GM12878 (cell line): ENCODE results near the gene CD164L2. TPM values are rescaled to one million over a fixed set of nuclear protein-coding genes. Genes with fewer than 3 reads are reported as not detected.

ENCODE experiments used
- ATAC-seq: fragments of 200-7000 bp; cut with Tn5 transposase; 3 replicates; pipeline ENCODE4 v1.9.1; 2020; ENCODE audit warnings: mild to moderate bottlenecking, moderate library complexity
- BruUV-seq: library from RNA; stranded (reverse); fragments of 400-500 nt; replicated peaks from 2 replicates; lab custom pipeline; 2021; lab: Mats Ljungman, UMichigan
- CTCF ChIA-PET: fragments of 300-600 bp; sonication (Branson Sonifier 250); formaldehyde crosslinking; extraction: SDS; loops from one replicate; lab custom pipeline; 2021; ENCODE audit warnings: inconsistent platforms; lab: Yijun Ruan, JAX
- POLR2A ChIA-PET: fragments of 350-600 bp; formaldehyde crosslinking; extraction: SDS; loops from one replicate; lab custom pipeline; 2021; ENCODE audit warnings: inconsistent platforms; lab: Charles Lee
- RAD21 ChIA-PET: fragments of 300-600 bp; sonication (Branson Sonifier 250); formaldehyde crosslinking; loops from one replicate; lab custom pipeline; 2023; ENCODE audit warnings: antibody characterized with exemption; ENCODE audit not compliant: unreplicated experiment; lab: Charles Lee
- SMC1A ChIA-PET: fragments of 300-600 bp; sonication (Branson Sonifier 250); formaldehyde crosslinking; loops from one replicate; lab custom pipeline; 2023; ENCODE audit not compliant: unreplicated experiment, uncharacterized antibody; lab: Charles Lee
- DNase-seq: peaks from one replicate; pipeline ENCODE4 v3.0.0-alpha.2; 2011; ENCODE audit warnings: low read depth, low spot score
- FAIRE-seq: peaks from 3 replicates; lab custom pipeline; 2011; peaks lifted over from hg19 to GRCh38; lab: Jason Lieb, UNC
- H2AFZ ChIP-seq: 2 replicates; pipeline ENCODE4 v1.6.0; 2011; ENCODE audit warnings: low read depth, low read length, control low read depth; ENCODE audit not compliant: control insufficient read depth
- H3K27ac ChIP-seq: 2 replicates; pipeline ENCODE4 v1.5.1; 2011; ENCODE audit warnings: control low read depth; ENCODE audit not compliant: control insufficient read depth, insufficient read depth
- H3K27me3 ChIP-seq, 2 experiments: replicated peaks in 1 of 2; 2 replicates each; pipeline versions ENCODE4 v1.6.0 to v1.6.1; 2011; ENCODE audit warnings: low read length in 1 of 2; ENCODE audit not compliant: control insufficient read depth in 2 of 2, insufficient read depth in 2 of 2
- H3K36me3 ChIP-seq, 2 experiments: 2 replicates each; pipeline ENCODE4 v1.5.1; 2011; ENCODE audit warnings: low read length in 1 of 2; ENCODE audit not compliant: control insufficient read depth in 2 of 2, insufficient read depth in 2 of 2
- H3K4me1 ChIP-seq: 2 replicates; pipeline ENCODE4 v1.6.1; 2011; ENCODE audit warnings: mild to moderate bottlenecking, low read length, moderate library complexity, mixed read lengths; ENCODE audit not compliant: control insufficient read depth, insufficient read depth
- H3K4me2 ChIP-seq: 2 replicates; pipeline ENCODE4 v1.6.0; 2011; ENCODE audit warnings: control low read depth; ENCODE audit not compliant: control insufficient read depth, insufficient read depth
- H3K4me3 ChIP-seq: fragments of 200-600 bp; sonication (generic); 2 replicates; pipeline ENCODE4 v1.5.1; 2016
- H3K79me2 ChIP-seq: 2 replicates; pipeline ENCODE4 v1.6.0; 2011; ENCODE audit warnings: low read length; ENCODE audit not compliant: control insufficient read depth, insufficient read depth
- H3K9ac ChIP-seq: 2 replicates; pipeline ENCODE4 v1.8.0; 2011; ENCODE audit warnings: low read length, control low read depth, mixed read lengths; ENCODE audit not compliant: control insufficient read depth, insufficient read depth
- H3K9me3 ChIP-seq: replicated peaks from 3 replicates; pipeline ENCODE4 v1.5.1; 2011; ENCODE audit warnings: mild to moderate bottlenecking, low read length; ENCODE audit not compliant: control insufficient read depth, insufficient read depth
- H4K20me1 ChIP-seq: 2 replicates; pipeline ENCODE4 v1.6.0; 2011; ENCODE audit not compliant: control insufficient read depth, insufficient read depth
- BACH1 ChIP-seq: fragments of 450-650 bp; IDR thresholded peaks from 2 replicates; pipeline ENCODE4 v1.6.1; 2017; ENCODE audit warnings: mild to moderate bottlenecking, borderline replicate concordance
- BHLHE40 ChIP-seq, 2 experiments: fragments of 450-650 bp in 1 of 2; IDR thresholded peaks; 2 replicates each; pipeline ENCODE4 v1.6.1; 2011 to 2017; ENCODE audit warnings: low read depth in 2 of 2, borderline replicate concordance in 1 of 2, improper control_type of control experiment in 1 of 2, low read length in 1 of 2, mild to moderate bottlenecking in 1 of 2
- E4F1 ChIP-seq: fragments of 450-650 bp; IDR thresholded peaks from 2 replicates; pipeline ENCODE4 v1.6.1; 2018; ENCODE audit warnings: borderline replicate concordance, mild to moderate bottlenecking; ENCODE audit not compliant: partially characterized antibody
- FOS ChIP-seq: IDR thresholded peaks from 3 replicates; pipeline ENCODE4 v1.6.1; 2011; ENCODE audit warnings: borderline replicate concordance; ENCODE audit not compliant: insufficient read length; ENCODE audit errors: extremely low read depth
- IKZF2 ChIP-seq, 2 experiments: fragments of 450-650 bp; IDR thresholded peaks; 2 replicates each; pipeline ENCODE4 v1.6.1; 2017; ENCODE audit warnings: mild to moderate bottlenecking in 2 of 2, moderate library complexity in 2 of 2
- MTA3 ChIP-seq: IDR thresholded peaks from 2 replicates; pipeline ENCODE4 v1.6.1; 2012; ENCODE audit warnings: low read length, inconsistent platforms, borderline replicate concordance
- TBL1XR1 ChIP-seq: IDR thresholded peaks from 2 replicates; pipeline ENCODE4 v1.6.1; 2012; ENCODE audit warnings: low read depth, low read length, improper control_type of control experiment
- TCF3 ChIP-seq: IDR thresholded peaks from 2 replicates; pipeline ENCODE4 v1.6.1; 2012; ENCODE audit warnings: low read depth, mild to moderate bottlenecking, low read length, borderline replicate concordance; ENCODE audit not compliant: insufficient read depth
- ZBTB4 ChIP-seq: fragments of 450-650 bp; formaldehyde crosslinking; IDR thresholded peaks from 2 replicates; pipeline ENCODE4 v1.4.0; 2022; ENCODE audit warnings: mild to moderate bottlenecking, moderate library complexity
- WGBS: methylation state at CpG from one replicate; pipeline ENCODE4 v1.1.6; 2016; ENCODE audit warnings: low lambda C conversion rate; ENCODE audit not compliant: insufficient replicate concordance, insufficient coverage; ENCODE audit errors: missing lambda C conversion rate; 5-methylcytosine and 5-hydroxymethylcytosine counted together
- in situ Hi-C: fragments of 300-500 bp; cut with MboI; formaldehyde crosslinking; loops from 9 replicates; pipeline ENCODE4 v1.14.3; 2018; ENCODE audit warnings: mixed read lengths
- intact Hi-C: fragments of 100-400 bp; cut with micrococcal nuclease; formaldehyde crosslinking; loops from one replicate; pipeline ENCODE4 v1.14.2; 2022; ENCODE audit not compliant: unreplicated experiment
- polyA plus RNA-seq, 11 experiments: library from polyadenylated mRNA; depleted of rRNA in 4 of 11; unstranded in 6 of 11; stranded (reverse) in 5 of 11; fragments of >200 nt; fragmentation: Nextera tagmentation in 4 of 11; fragmentation: Illumina TruSeq in 1 of 11; extraction: Ambion mirVana in 4 of 11; extraction: Trizol in 1 of 11; gene quantifications; 1 replicate in 1 of 11; 2 replicates in 10 of 11; pipeline versions ENCODE4 v1.2.1 to v1.2.3, GENCODE V29; 2011 to 2016; ENCODE audit warnings: inconsistent platforms in 2 of 11, missing spikeins in 2 of 11, low read depth in 1 of 11
- total RNA-seq, 4 experiments: library from RNA; depleted of rRNA in 3 of 4; stranded (reverse); fragments of >200 nt in 3 of 4; fragmentation: Illumina TruSeq in 1 of 4; extraction: Trizol in 1 of 4; gene quantifications; 2 replicates each; pipeline versions ENCODE4 v1.2.1 to v1.2.3, GENCODE V29; 2013 to 2021

CD164L2 gene
- total and polyA plus RNA-seq, 10 of the 15 experiments (the other 5 are each of a cell fraction or from before 2014, with no cell fraction given), result not detected

GRCh38 chr1:27394282-27394658, 11.1 kb upstream of the CD164L2 start:
- no peak for ATAC-seq
- H3K9me3 ChIP-seq, result no peaks in the 10 kb centered on the region
- no peak overlapping the region for H2AFZ ChIP-seq
- in situ Hi-C loops (loop anchor here (5.0 kb wide), 3 partner anchors 92 to 292 kb away; no protein-coding TSS in a partner anchor), intact Hi-C loops (loop anchor here (2.0 kb wide), 1 partner anchor 291 kb away; no protein-coding TSS in a partner anchor)
- no peak overlapping the region for H3K4me2 ChIP-seq
- POLR2A ChIA-PET, result interaction anchor here (2.9 kb wide), 1 partner anchor 97 kb away, joined by 16 read pairs; no protein-coding TSS in a partner anchor
- TF ChIP-seq E4F1, result no peak
- TF ChIP-seq IKZF2 (IDR thresholded peaks at IDR 0.05), result no peak
- no peak for TF ChIP-seq TBL1XR1
- no peak for TF ChIP-seq BHLHE40 (IDR thresholded peaks at IDR 0.05; ENCODE audit: borderline replicate concordance in 1 of 2, low read depth in 2 of 2, low read length in 1 of 2)
- TF ChIP-seq ZBTB4 (CRISPR knock-in tag), result no peak
- no peak for TF ChIP-seq FOS
- TF ChIP-seq TCF3, result no peak
- TF ChIP-seq MTA3, result no peak
- no peak for TF ChIP-seq BACH1
- no peak overlapping the region for H3K4me3 ChIP-seq
- no peak overlapping the region for H3K9ac ChIP-seq
- FAIRE-seq, result no peak
- H3K27me3 ChIP-seq, result no peaks in the 10 kb centered on the region
- WGBS, result 88% methylated on average over 9 of the region's 9 CpGs
- H3K79me2 ChIP-seq, result no peaks in the 10 kb centered on the region
- no peak for DNase-seq
- SMC1A ChIA-PET, result interaction anchor here (1.1 to 5.6 kb wide), 9 partner anchors 10 to 214 kb away, joined by 5 to 54 read pairs (median 7); partner anchors contain the start of gene AHDC1
- no peaks in the 10 kb centered on the region for H4K20me1 ChIP-seq
- RAD21 ChIA-PET, result interaction anchor here (0.6 to 4.9 kb wide), 14 partner anchors 24 to 350 kb away, joined by 3 to 103 read pairs (median 4); no protein-coding TSS in a partner anchor
- no peak overlapping the region for H3K27ac ChIP-seq
- peaks cover 8% of the 10 kb centered on the region for H3K4me1 ChIP-seq
- no peaks in the 10 kb centered on the region for H3K36me3 ChIP-seq
- CTCF ChIA-PET, result interaction anchor here (0.6 to 13.5 kb wide), 23 partner anchors 12 to 348 kb away, joined by 3 to 265 read pairs (median 7); partner anchors contain the start of genes AHDC1 and MAP3K6
- no TSS peak for BruUV-seq
